ENCODE measurements around the gene HOXB5.

- TF ChIP-seq TAF1 (IDR thresholded peaks at IDR 0.05; ENCODE audit: borderline replicate concordance, insufficient read depth, low read length) (no peak), SIN3A (IDR thresholded peaks at IDR 0.05; ENCODE audit: borderline replicate concordance, insufficient read depth, low read length) (no peak), POLR2AphosphoS5 (IDR thresholded peaks at IDR 0.05; ENCODE audit: low read depth, low read length) (no peak), FOXP2 (optimal IDR thresholded peaks at IDR 0.05; ENCODE audit: borderline replicate concordance, extremely low read depth, extremely low read length, insufficient read depth) (no peak), REST (IDR thresholded peaks at IDR 0.05; ENCODE audit: insufficient read depth in 1 of 2, low read depth in 2 of 2, low read length in 2 of 2) (no peak)
Observed at GRCh38 chr17:48637323-48638260, 44.0 kb upstream of the HOXB5 start.

All from PFSK-1 (cell line).